ENCODE results near the gene GPR18. TPM values are rescaled to one million over a fixed set of nuclear protein-coding genes. Genes with fewer than 3 reads are reported as not detected.

GPR18 gene
- total and polyA plus RNA-seq, 2 experiments from 2014 or later, result 1.2 TPM; not detected in 1

GRCh38 chr13:99299920-99300341 lies 41.8 kb upstream of the GPR18 start:
- Histone ChIP-seq H3K9me3 (ENCODE audit: low read depth) (no peaks in the 10 kb centered on the region), H3K4me3 (no peak overlapping the region)
- no peak for TF ChIP-seq CTCF (IDR thresholded peaks at IDR 0.05; ENCODE audit: low read depth, low read length)

GRCh38 chr13:99299256-99299919 lies 41.2 kb upstream of the GPR18 start:
- Histone ChIP-seq H3K36me3 (peaks cover 11% of the 10 kb centered on the region), H3K27ac (no peak overlapping the region), H3K9me3 (ENCODE audit: low read depth) (no peaks in the 10 kb centered on the region), H3K4me1 (ENCODE audit: low read depth) (no peaks in the 10 kb centered on the region), H3K27me3 (no peaks in the 10 kb centered on the region), H3K4me3 (no peak overlapping the region)
- TF ChIP-seq CTCF (IDR thresholded peaks at IDR 0.05; ENCODE audit: low read depth, low read length), result no peak
- DNase-seq (ENCODE audit: low read depth in 1 of 2, low spot score in 1 of 2), result no peak

More at GRCh38 chr13:99299920-99300341, 41.8 kb upstream of the GPR18 start:
- Histone ChIP-seq H3K4me1 (ENCODE audit: low read depth) (peaks cover 1% of the 10 kb centered on the region), H3K27ac (no peak overlapping the region), H3K27me3 (no peaks in the 10 kb centered on the region), H3K36me3 (peaks cover 8% of the 10 kb centered on the region)
- no peak for DNase-seq (ENCODE audit: low read depth in 1 of 2, low spot score in 1 of 2)

- H3K4me3 ChIP-seq, result no peak overlapping the region
- no peak for TF ChIP-seq CTCF (IDR thresholded peaks at IDR 0.05; ENCODE audit: low read depth, low read length)
- H3K36me3 ChIP-seq, result peaks cover 11% of the 10 kb centered on the region
- no peaks in the 10 kb centered on the region for H3K27me3 ChIP-seq
- H3K27ac ChIP-seq, result no peak overlapping the region
- no peaks in the 10 kb centered on the region for H3K4me1 ChIP-seq (ENCODE audit: low read depth)
- DNase-seq (ENCODE audit: low read depth in 1 of 2, low spot score in 1 of 2), result no peak
- no peaks in the 10 kb centered on the region for H3K9me3 ChIP-seq (ENCODE audit: low read depth)
Measured at GRCh38 chr13:99298056-99298455, 39.9 kb upstream of the GPR18 start.

- TF ChIP-seq CTCF (IDR thresholded peaks at IDR 0.05; ENCODE audit: low read depth, low read length), result no peak
- no peak overlapping the region for H3K27ac ChIP-seq
Measured at GRCh38 chr13:99297331-99297730, 39.2 kb upstream of the GPR18 start.

GRCh38 chr13:99296398-99296797 lies 38.2 kb upstream of the GPR18 start:
- Histone ChIP-seq H3K27me3 (no peaks in the 10 kb centered on the region), H3K4me3 (no peak overlapping the region), H3K4me1 (ENCODE audit: low read depth) (no peaks in the 10 kb centered on the region), H3K27ac (no peak overlapping the region), H3K36me3 (peaks cover 11% of the 10 kb centered on the region), H3K9me3 (ENCODE audit: low read depth) (no peaks in the 10 kb centered on the region)
- DNase-seq (ENCODE audit: low read depth in 1 of 2, low spot score in 1 of 2), result peak in 1 of 2 donors; percentile 15
- TF ChIP-seq CTCF (IDR thresholded peaks at IDR 0.05; ENCODE audit: low read depth, low read length), result no peak

More at GRCh38 chr13:99297331-99297730, 39.2 kb upstream of the GPR18 start:
- no peak for DNase-seq (ENCODE audit: low read depth in 1 of 2, low spot score in 1 of 2)
- Histone ChIP-seq H3K27me3 (no peaks in the 10 kb centered on the region), H3K4me1 (ENCODE audit: low read depth) (no peaks in the 10 kb centered on the region), H3K9me3 (ENCODE audit: low read depth) (no peaks in the 10 kb centered on the region), H3K4me3 (no peak overlapping the region), H3K36me3 (peaks cover 11% of the 10 kb centered on the region)

Data from cardiac muscle cell (in vitro differentiated cells and primary cell).